Sigmoid colon (tissue), 4 donors: ENCODE measurements around the gene ASAH2B.

Experiments
- EP300 ChIP-seq, 4 donors: sonication (generic); formaldehyde crosslinking; IDR thresholded peaks; one replicate each; pipeline ENCODE4 v1.6.1; 2017; ENCODE audit warnings: antibody characterized with exemption in 4 of 4
- POLR2A ChIP-seq, 2 donors: fragments of 450-650 bp; IDR thresholded peaks; one replicate each; pipeline ENCODE4 v1.6.1; 2016; ENCODE audit warnings: antibody characterized with exemption in 2 of 2, mild to moderate bottlenecking in 2 of 2, moderate library complexity in 2 of 2
- TF ChIP-seq, protein P1 (sequence below), 4 experiments: fragments of 450-650 bp in 3 of 4; fragments of 200-600 bp in 1 of 4; IDR thresholded peaks; one replicate each; pipeline ENCODE4 v1.5.1; 2016 to 2019; ENCODE audit warnings: antibody characterized with exemption in 4 of 4, mild to moderate bottlenecking in 3 of 4, moderate library complexity in 2 of 4

DNA sequence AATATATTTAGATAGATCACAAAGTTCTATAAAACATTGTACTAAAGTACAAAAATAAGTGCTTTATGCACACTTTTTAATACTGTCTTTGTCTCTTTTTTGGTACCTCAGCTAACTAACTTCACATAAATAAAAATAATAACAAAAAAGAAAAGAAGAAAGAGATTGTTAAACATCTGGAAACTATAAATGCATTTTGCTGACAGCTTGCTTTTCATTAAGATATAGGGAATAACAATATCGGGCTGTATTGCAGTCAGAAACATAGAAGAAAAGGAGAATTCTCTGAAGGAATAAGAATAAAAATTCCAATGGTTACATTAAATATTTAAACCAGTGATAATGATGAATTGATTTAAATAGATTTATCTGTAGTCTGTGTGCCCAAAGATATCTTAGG lies 59.9 kb downstream of the ASAH2B start:
- TF ChIP-seq, protein P1, sequence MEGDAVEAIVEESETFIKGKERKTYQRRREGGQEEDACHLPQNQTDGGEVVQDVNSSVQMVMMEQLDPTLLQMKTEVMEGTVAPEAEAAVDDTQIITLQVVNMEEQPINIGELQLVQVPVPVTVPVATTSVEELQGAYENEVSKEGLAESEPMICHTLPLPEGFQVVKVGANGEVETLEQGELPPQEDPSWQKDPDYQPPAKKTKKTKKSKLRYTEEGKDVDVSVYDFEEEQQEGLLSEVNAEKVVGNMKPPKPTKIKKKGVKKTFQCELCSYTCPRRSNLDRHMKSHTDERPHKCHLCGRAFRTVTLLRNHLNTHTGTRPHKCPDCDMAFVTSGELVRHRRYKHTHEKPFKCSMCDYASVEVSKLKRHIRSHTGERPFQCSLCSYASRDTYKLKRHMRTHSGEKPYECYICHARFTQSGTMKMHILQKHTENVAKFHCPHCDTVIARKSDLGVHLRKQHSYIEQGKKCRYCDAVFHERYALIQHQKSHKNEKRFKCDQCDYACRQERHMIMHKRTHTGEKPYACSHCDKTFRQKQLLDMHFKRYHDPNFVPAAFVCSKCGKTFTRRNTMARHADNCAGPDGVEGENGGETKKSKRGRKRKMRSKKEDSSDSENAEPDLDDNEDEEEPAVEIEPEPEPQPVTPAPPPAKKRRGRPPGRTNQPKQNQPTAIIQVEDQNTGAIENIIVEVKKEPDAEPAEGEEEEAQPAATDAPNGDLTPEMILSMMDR (IDR thresholded peaks at IDR 0.05) = no peak
- no peak for TF ChIP-seq EP300 (IDR thresholded peaks at IDR 0.05)
- no peak for TF ChIP-seq POLR2A (IDR thresholded peaks at IDR 0.05)
